WERI-Rb-1 (cell line): ENCODE measurements around the gene SLC35F4.

ENCODE experiments used
- DNase-seq: peaks from one replicate; pipeline ENCODE4 v3.0.0-alpha.2; 2020
- H3K27ac ChIP-seq: fragments of 250-450 bp; sonication (Bioruptor Pico); 2 replicates; pipeline ENCODE4 v1.5.1; 2020; ENCODE audit warnings: mild to moderate bottlenecking, moderate library complexity
- H3K27me3 ChIP-seq: fragments of 250-450 bp; sonication (Bioruptor Pico); 2 replicates; pipeline ENCODE4 v1.5.1; 2021; ENCODE audit warnings: mild to moderate bottlenecking, low read depth, moderate library complexity; ENCODE audit not compliant: insufficient read depth, severe bottlenecking
- H3K36me3 ChIP-seq: fragments of 250-450 bp; sonication (Bioruptor Pico); 2 replicates; pipeline ENCODE4 v1.5.1; 2020; ENCODE audit warnings: mild to moderate bottlenecking, moderate library complexity
- H3K4me3 ChIP-seq: 2 replicates; pipeline ENCODE4 v1.5.1; 2011; ENCODE audit warnings: low read depth, mild to moderate bottlenecking, control low read depth, low read length
- H3K9me3 ChIP-seq: fragments of 250-450 bp; sonication (Bioruptor Pico); 2 replicates; pipeline ENCODE4 v1.5.1; 2021; ENCODE audit warnings: mild to moderate bottlenecking, moderate library complexity; ENCODE audit not compliant: severe bottlenecking
- CTCF ChIP-seq: IDR thresholded peaks from 2 replicates; pipeline ENCODE4 v1.5.1; 2011; ENCODE audit warnings: low read depth, mild to moderate bottlenecking, control low read depth, inconsistent platforms, low read length

The SLC35F4 gene

DNA sequence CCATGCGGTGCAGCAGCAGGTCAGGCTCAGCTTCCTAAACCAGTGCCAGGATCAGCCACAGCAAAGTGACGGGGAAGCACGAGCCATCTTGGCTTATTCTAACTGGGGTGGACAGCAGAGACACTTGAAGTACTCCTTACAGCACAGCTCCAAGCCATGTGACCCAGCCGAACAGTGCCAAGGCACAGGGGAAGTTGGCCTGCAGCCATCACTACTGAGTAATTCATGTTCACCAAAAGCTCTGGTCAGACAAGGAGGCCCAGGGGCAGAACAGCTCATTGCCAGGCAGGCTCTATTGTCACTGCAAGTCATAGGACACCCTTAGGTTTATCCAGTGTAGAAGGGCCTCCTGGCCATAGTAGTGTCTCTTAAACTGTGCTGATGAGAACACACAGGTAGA lies 23.4 kb upstream of the SLC35F4 start:
- H3K27ac ChIP-seq = no peak overlapping the region
- H3K36me3 ChIP-seq = no peaks in the 10 kb centered on the region
- TF ChIP-seq CTCF = no peak
- no peaks in the 10 kb centered on the region for H3K9me3 ChIP-seq
- no peak overlapping the region for H3K4me3 ChIP-seq
- no peak for DNase-seq
- no peaks in the 10 kb centered on the region for H3K27me3 ChIP-seq

GRCh38 chr14:57884175-57884574 lies 18.3 kb upstream of the SLC35F4 start:
- no peaks in the 10 kb centered on the region for H3K27me3 ChIP-seq
- no peak for TF ChIP-seq CTCF
- no peaks in the 10 kb centered on the region for H3K9me3 ChIP-seq
- H3K4me3 ChIP-seq = no peak overlapping the region
- H3K27ac ChIP-seq = no peak overlapping the region
- no peaks in the 10 kb centered on the region for H3K36me3 ChIP-seq
- DNase-seq = no peak

GRCh38 chr14:57883061-57883460 lies 17.2 kb upstream of the SLC35F4 start:
- DNase-seq = no peak
- no peak overlapping the region for H3K27ac ChIP-seq
- no peak overlapping the region for H3K4me3 ChIP-seq
- no peaks in the 10 kb centered on the region for H3K9me3 ChIP-seq
- TF ChIP-seq CTCF = no peak
- H3K27me3 ChIP-seq = no peaks in the 10 kb centered on the region
- no peaks in the 10 kb centered on the region for H3K36me3 ChIP-seq

GRCh38 chr14:57879516-57879915 lies 13.6 kb upstream of the SLC35F4 start:
- no peak for TF ChIP-seq CTCF
- DNase-seq = no peak
- Histone ChIP-seq H3K36me3 (no peaks in the 10 kb centered on the region), H3K4me3 (no peak overlapping the region), H3K27me3 (no peaks in the 10 kb centered on the region), H3K9me3 (no peaks in the 10 kb centered on the region), H3K27ac (no peak overlapping the region)

DNA sequence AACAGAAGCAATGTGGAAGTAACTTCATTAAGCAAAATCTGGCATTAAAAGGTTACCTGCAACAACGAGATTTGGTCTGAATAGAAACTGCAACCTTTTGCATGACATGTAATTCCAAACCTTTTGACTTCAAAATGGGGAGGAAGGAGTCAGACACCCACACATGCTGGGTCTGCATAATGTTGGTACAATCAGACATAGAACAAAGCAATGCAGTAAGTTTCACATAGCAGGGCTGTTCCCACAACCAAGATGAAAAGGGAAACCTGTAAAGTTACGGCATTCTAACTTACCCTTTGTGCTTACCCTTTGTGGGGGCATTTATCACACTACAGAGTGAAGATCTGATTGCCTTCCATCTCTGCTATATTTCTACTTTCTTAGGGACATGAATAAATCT lies 10.1 kb upstream of the SLC35F4 start:
- H3K36me3 ChIP-seq = no peaks in the 10 kb centered on the region
- H3K4me3 ChIP-seq = no peak overlapping the region
- no peak overlapping the region for H3K27ac ChIP-seq
- DNase-seq = no peak
- no peaks in the 10 kb centered on the region for H3K9me3 ChIP-seq
- no peak for TF ChIP-seq CTCF
- H3K27me3 ChIP-seq = no peaks in the 10 kb centered on the region

DNA sequence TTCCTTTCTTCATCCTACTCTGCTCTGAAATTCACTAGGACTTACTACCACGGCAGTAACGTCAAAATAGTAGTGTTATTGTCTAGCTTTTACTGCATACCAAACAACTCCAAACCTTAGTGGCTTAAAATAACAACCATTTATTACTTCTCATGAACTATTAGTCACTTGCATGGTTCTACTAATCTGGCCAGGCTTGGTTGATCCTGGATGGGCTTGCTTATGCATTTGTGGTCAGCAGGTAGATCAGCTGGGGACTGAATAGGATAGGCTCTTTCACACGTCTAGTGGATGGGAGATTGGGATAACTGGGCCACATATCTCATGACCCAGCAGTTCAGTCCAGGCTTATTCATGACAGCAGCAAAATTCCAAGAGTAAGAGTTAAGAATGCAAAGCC lies 9.4 kb upstream of the SLC35F4 start:
- Histone ChIP-seq H3K9me3 (no peaks in the 10 kb centered on the region), H3K27me3 (no peaks in the 10 kb centered on the region), H3K27ac (no peak overlapping the region), H3K36me3 (no peaks in the 10 kb centered on the region), H3K4me3 (no peak overlapping the region)
- no peak for TF ChIP-seq CTCF
- DNase-seq = no peak
